Measurements from ENCODE around the gene DCLK1.

GRCh38 chr13:36057041-36057440 lies 74.1 kb downstream of the DCLK1 start:
- TF ChIP-seq CTCF (IDR thresholded peaks at IDR 0.05): no peak
- TF ChIP-seq POLR2A (IDR thresholded peaks at IDR 0.05): no peak
- no peak for TF ChIP-seq POLR2AphosphoS5 (IDR thresholded peaks at IDR 0.05)
